ENCODE results near the gene SEMA6C.

SEMA6C gene

DNA sequence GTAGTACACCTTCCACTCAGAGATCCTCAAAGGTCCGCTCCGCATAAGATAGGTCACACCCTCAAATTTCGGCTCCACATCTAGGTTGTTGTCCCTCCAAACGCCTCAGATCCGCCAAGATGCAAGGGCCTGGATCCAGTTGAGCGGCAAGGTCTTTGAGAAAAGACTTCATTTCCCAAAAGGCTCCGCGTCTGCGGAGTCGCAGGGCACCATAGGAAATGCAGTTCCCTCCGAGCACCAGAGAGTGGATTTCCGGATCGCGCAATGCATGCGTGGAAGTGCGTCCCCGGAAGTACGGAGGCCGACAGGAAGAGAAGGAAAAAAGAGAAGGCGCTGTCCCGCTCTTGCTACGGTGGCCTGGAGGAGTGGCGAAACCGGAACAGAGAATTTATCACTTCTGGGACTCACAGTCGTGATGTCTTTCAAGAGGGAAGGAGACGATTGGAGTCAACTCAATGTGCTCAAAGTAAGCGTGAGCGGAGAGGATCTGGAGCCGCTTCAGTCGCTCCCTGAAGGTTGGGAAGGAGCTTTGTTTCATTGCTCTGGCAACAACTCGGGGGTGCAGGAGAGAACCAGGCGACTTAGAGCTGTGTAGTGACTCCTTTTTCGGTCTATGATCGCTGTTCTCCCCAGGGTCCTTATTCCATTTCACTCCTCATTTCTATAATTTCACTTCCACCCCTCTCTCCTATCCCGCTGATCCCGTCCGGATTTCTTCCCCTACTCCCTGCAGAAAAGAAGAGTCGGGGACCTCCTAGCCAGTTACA is 19.5 kb upstream of the SEMA6C start, which contains the start of the genes LYSMD1 and SCNM1 (continued):
- TF ChIP-seq, protein P1, sequence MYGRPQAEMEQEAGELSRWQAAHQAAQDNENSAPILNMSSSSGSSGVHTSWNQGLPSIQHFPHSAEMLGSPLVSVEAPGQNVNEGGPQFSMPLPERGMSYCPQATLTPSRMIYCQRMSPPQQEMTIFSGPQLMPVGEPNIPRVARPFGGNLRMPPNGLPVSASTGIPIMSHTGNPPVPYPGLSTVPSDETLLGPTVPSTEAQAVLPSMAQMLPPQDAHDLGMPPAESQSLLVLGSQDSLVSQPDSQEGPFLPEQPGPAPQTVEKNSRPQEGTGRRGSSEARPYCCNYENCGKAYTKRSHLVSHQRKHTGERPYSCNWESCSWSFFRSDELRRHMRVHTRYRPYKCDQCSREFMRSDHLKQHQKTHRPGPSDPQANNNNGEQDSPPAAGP (tag by site-specific recombination; IDR thresholded peaks at IDR 0.05): no peak
- no peak for TF ChIP-seq ZNF239 (tag by site-specific recombination; IDR thresholded peaks at IDR 0.05)
- TF ChIP-seq ZNF776 (tag by site-specific recombination; IDR thresholded peaks at IDR 0.05; ENCODE audit: borderline replicate concordance): no peak
- no peak for TF ChIP-seq ZNF791 (tag by site-specific recombination; IDR thresholded peaks at IDR 0.05)
- TF ChIP-seq, protein P2, sequence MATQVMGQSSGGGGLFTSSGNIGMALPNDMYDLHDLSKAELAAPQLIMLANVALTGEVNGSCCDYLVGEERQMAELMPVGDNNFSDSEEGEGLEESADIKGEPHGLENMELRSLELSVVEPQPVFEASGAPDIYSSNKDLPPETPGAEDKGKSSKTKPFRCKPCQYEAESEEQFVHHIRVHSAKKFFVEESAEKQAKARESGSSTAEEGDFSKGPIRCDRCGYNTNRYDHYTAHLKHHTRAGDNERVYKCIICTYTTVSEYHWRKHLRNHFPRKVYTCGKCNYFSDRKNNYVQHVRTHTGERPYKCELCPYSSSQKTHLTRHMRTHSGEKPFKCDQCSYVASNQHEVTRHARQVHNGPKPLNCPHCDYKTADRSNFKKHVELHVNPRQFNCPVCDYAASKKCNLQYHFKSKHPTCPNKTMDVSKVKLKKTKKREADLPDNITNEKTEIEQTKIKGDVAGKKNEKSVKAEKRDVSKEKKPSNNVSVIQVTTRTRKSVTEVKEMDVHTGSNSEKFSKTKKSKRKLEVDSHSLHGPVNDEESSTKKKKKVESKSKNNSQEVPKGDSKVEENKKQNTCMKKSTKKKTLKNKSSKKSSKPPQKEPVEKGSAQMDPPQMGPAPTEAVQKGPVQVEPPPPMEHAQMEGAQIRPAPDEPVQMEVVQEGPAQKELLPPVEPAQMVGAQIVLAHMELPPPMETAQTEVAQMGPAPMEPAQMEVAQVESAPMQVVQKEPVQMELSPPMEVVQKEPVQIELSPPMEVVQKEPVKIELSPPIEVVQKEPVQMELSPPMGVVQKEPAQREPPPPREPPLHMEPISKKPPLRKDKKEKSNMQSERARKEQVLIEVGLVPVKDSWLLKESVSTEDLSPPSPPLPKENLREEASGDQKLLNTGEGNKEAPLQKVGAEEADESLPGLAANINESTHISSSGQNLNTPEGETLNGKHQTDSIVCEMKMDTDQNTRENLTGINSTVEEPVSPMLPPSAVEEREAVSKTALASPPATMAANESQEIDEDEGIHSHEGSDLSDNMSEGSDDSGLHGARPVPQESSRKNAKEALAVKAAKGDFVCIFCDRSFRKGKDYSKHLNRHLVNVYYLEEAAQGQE (tag by site-specific recombination; IDR thresholded peaks at IDR 0.05): peak; percentile 91
- TF ChIP-seq SCRT1 (tag by site-specific recombination; IDR thresholded peaks at IDR 0.05; ENCODE audit: borderline replicate concordance): no peak
- TF ChIP-seq ZNF701 (tag by site-specific recombination; IDR thresholded peaks at IDR 0.05): no peak
- no peak for TF ChIP-seq ZNF221 (tag by site-specific recombination; IDR thresholded peaks at IDR 0.05; ENCODE audit: borderline replicate concordance)
- no peak for TF ChIP-seq ZBTB1 (tag by site-specific recombination; IDR thresholded peaks at IDR 0.05)
- no peak for TF ChIP-seq ZNF530 (tag by site-specific recombination; IDR thresholded peaks at IDR 0.05; ENCODE audit: low read depth)
- TF ChIP-seq ZNF292 (tag by site-specific recombination; IDR thresholded peaks at IDR 0.05; ENCODE audit: borderline replicate concordance, low read depth): no peak
- no peak for TF ChIP-seq ZNF157 (tag by site-specific recombination; IDR thresholded peaks at IDR 0.05)

DNA sequence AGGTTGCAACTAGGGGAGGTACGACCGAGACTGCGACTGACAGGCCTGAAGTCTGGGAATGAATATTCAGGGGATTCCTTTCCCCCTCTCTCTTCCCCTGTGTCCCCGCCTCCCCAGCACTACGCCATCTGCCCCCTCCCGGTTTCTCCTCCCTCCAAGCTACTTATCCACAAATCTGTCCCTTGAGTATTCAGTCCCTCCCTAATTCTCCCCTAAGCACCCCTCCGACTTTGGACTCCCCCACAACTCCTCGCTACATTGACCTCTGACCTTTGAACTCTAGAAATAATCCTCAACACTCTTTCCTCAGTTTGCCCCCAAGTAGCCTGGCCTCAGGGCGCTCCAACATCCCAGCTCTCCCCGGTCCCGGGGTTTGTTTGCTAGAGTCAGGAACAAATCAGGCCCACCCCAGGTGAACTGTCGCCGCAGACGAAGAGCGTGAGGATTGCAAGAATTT is 18.9 kb upstream of the SEMA6C start:
- H3K36me3 ChIP-seq (ENCODE audit: control insufficient read depth in 2 of 2, insufficient read depth in 1 of 2, low read length in 2 of 2): peaks cover 17 to 53% of the 10 kb centered on the region in 2 experiments
- peak overlapping the region; percentile 82 for H3K4me3 ChIP-seq (ENCODE audit: low read depth, low read length)
- CTCF ChIA-PET: interaction anchor here (0.6 to 1.8 kb wide), 3 partner anchors 9 to 141 kb away, joined by 3 to 9 read pairs (median 4); partner anchors contain the start of gene TNFAIP8L2
- peaks cover 6% of the 10 kb centered on the region; the same call in 1 of the 2 replicates for H3K4me1 ChIP-seq (ENCODE audit: control insufficient read depth, insufficient read depth, low read length)
- POLR2A ChIA-PET: interaction anchor here (0.8 to 3.3 kb wide), 9 partner anchors 9 to 159 kb away, joined by 3 to 23 read pairs (median 4); partner anchors contain the start of genes MINDY1, TMOD4, TNFAIP8L2 and VPS72
- peak overlapping the region; percentile 63 for H3K27ac ChIP-seq (ENCODE audit: extremely low read depth, low read depth, low read length)
- H3K9me3 ChIP-seq (ENCODE audit: control insufficient read depth, insufficient read depth, low read depth, low read length): no peaks in the 10 kb centered on the region
- TF ChIP-seq PRDM1 (tag by site-specific recombination; IDR thresholded peaks at IDR 0.05) (no peak), ZNF423 (tag by site-specific recombination; IDR thresholded peaks at IDR 0.05) (peak; percentile 97), ZFP41 (tag by site-specific recombination; IDR thresholded peaks at IDR 0.05; ENCODE audit: borderline replicate concordance) (no peak), ZFP37 (tag by site-specific recombination; IDR thresholded peaks at IDR 0.05) (no peak), ZSCAN23 (tag by site-specific recombination; IDR thresholded peaks at IDR 0.05) (0 out of 2 replicates have a peak, but pooled peaks have one; percentile 24), ZNF549 (tag by site-specific recombination; IDR thresholded peaks at IDR 0.05) (no peak), ZNF221 (tag by site-specific recombination; IDR thresholded peaks at IDR 0.05; ENCODE audit: borderline replicate concordance) (no peak), ZNF302 (tag by site-specific recombination; IDR thresholded peaks at IDR 0.05; ENCODE audit: low read depth) (no peak), ZNF830 (tag by site-specific recombination; IDR thresholded peaks at IDR 0.05; ENCODE audit: low read depth) (no peak), ZNF701 (tag by site-specific recombination; IDR thresholded peaks at IDR 0.05) (no peak), ZNF785 (tag by site-specific recombination; IDR thresholded peaks at IDR 0.05) (no peak), ZNF174 (tag by site-specific recombination; IDR thresholded peaks at IDR 0.05) (no peak), ZNF239 (tag by site-specific recombination; IDR thresholded peaks at IDR 0.05) (no peak)
- TF ChIP-seq, protein P3, sequence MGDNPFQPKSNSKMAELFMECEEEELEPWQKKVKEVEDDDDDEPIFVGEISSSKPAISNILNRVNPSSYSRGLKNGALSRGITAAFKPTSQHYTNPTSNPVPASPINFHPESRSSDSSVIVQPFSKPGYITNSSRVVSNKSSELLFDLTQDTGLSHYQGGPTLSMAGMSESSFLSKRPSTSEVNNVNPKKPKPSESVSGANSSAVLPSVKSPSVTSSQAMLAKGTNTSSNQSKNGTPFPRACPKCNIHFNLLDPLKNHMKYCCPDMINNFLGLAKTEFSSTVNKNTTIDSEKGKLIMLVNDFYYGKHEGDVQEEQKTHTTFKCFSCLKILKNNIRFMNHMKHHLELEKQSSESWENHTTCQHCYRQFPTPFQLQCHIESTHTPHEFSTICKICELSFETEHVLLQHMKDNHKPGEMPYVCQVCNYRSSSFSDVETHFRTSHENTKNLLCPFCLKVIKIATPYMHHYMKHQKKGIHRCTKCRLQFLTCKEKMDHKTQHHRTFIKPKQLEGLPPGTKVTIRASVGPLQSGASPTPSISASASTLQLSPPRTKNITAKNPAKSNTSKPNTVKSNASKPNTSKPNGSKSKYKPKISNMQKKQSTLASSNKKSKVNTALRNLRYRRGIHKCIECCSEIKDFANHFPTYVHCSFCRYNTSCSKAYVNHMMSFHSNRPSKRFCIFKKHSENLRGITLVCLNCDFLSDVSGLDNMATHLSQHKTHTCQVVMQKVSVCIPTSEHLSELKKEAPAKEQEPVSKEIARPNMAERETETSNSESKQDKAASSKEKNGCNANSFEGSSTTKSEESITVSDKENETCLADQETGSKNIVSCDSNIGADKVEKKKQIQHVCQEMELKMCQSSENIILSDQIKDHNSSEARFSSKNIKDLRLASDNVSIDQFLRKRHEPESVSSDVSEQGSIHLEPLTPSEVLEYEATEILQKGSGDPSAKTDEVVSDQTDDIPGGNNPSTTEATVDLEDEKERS (tag by site-specific recombination; IDR thresholded peaks at IDR 0.05): no peak
- TF ChIP-seq, protein P4, sequence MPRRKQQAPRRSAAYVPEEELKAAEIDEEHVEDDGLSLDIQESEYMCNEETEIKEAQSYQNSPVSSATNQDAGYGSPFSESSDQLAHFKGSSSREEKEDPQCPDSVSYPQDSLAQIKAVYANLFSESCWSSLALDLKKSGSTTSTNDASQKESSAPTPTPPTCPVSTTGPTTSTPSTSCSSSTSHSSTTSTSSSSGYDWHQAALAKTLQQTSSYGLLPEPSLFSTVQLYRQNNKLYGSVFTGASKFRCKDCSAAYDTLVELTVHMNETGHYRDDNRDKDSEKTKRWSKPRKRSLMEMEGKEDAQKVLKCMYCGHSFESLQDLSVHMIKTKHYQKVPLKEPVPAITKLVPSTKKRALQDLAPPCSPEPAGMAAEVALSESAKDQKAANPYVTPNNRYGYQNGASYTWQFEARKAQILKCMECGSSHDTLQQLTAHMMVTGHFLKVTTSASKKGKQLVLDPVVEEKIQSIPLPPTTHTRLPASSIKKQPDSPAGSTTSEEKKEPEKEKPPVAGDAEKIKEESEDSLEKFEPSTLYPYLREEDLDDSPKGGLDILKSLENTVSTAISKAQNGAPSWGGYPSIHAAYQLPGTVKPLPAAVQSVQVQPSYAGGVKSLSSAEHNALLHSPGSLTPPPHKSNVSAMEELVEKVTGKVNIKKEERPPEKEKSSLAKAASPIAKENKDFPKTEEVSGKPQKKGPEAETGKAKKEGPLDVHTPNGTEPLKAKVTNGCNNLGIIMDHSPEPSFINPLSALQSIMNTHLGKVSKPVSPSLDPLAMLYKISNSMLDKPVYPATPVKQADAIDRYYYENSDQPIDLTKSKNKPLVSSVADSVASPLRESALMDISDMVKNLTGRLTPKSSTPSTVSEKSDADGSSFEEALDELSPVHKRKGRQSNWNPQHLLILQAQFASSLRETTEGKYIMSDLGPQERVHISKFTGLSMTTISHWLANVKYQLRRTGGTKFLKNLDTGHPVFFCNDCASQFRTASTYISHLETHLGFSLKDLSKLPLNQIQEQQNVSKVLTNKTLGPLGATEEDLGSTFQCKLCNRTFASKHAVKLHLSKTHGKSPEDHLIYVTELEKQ (tag by site-specific recombination; IDR thresholded peaks at IDR 0.05; ENCODE audit: borderline replicate concordance): no peak
